K562 (cell line): Measurements from ENCODE around the gene ARHGAP30. TPM values are rescaled to one million over a fixed set of nuclear protein-coding genes. Genes with fewer than 3 reads are reported as not detected.
A peak's percentile ranks its signal among the peaks of the same experiment; 100 is the strongest.

Experiments used
- CEBPB ChIP-seq: fragments of 450-650 bp; IDR thresholded peaks from 2 replicates; pipeline ENCODE4 v1.6.1; 2016; ENCODE audit warnings: missing genetic modification characterization, missing compliant biosample characterization
- ETV5 ChIP-seq: sonication (generic); formaldehyde crosslinking; IDR thresholded peaks from 2 replicates; pipeline ENCODE4 v1.4.0; 2020; ENCODE audit warnings: low read depth, mild to moderate bottlenecking, missing genetic modification reagents
- MAFF ChIP-seq: IDR thresholded peaks from 2 replicates; pipeline ENCODE4 v1.6.1; 2012; ENCODE audit warnings: low read length, improper control_type of control experiment
- MCM2 ChIP-seq: fragments of 450-650 bp; IDR thresholded peaks from 2 replicates; pipeline ENCODE4 v1.6.1; 2017; ENCODE audit warnings: low read depth, mild to moderate bottlenecking
- MGA ChIP-seq: fragments of 450-650 bp; IDR thresholded peaks from 2 replicates; pipeline ENCODE4 v1.6.1; 2016; ENCODE audit warnings: mild to moderate bottlenecking, moderate library complexity
- PRDM10 ChIP-seq: fragments of 450-650 bp; IDR thresholded peaks from 2 replicates; pipeline ENCODE4 v1.6.1; 2018; ENCODE audit not compliant: partially characterized antibody
- SMAD3 ChIP-seq: fragments of 450-650 bp; formaldehyde crosslinking; conservative IDR thresholded peaks from 2 replicates; pipeline ENCODE4 v1.4.0; 2020; ENCODE audit warnings: mild to moderate bottlenecking
- TAF7 ChIP-seq: fragments of 450-650 bp; IDR thresholded peaks from 2 replicates; pipeline ENCODE4 v1.6.1; 2016; ENCODE audit warnings: missing genetic modification characterization, missing compliant biosample characterization
- USF1 ChIP-seq: sonication (generic); formaldehyde crosslinking; IDR thresholded peaks from 2 replicates; pipeline ENCODE4 v1.9.0; 2022; ENCODE audit warnings: mild to moderate bottlenecking, missing genetic modification reagents
- ZNF12 ChIP-seq: sonication (generic); formaldehyde crosslinking; IDR thresholded peaks from 2 replicates; pipeline ENCODE4 v1.4.0; 2020; ENCODE audit warnings: mild to moderate bottlenecking, missing genetic modification reagents
- ZNF224 ChIP-seq: sonication (generic); formaldehyde crosslinking; IDR thresholded peaks from 2 replicates; pipeline ENCODE4 v1.8.0; 2022; ENCODE audit warnings: mild to moderate bottlenecking, missing genetic modification reagents
- ZNF551 ChIP-seq: fragments of 250-450 bp; sonication (Bioruptor Pico); IDR thresholded peaks from 2 replicates; pipeline ENCODE4 v1.5.0; 2021; ENCODE audit warnings: mild to moderate bottlenecking, moderate library complexity
- ZNF75A ChIP-seq: fragments of 450-650 bp; formaldehyde crosslinking; IDR thresholded peaks from 2 replicates; pipeline ENCODE4 v1.4.0; 2020; ENCODE audit warnings: mild to moderate bottlenecking
- polyA plus RNA-seq, 8 experiments: library from polyadenylated mRNA; depleted of rRNA in 4 of 8; stranded (reverse) in 5 of 8; unstranded in 3 of 8; fragments of >200 nt; fragmentation: Nextera tagmentation in 2 of 8; fragmentation: Illumina TruSeq in 1 of 8; extraction: Ambion mirVana in 2 of 8; extraction: Trizol in 1 of 8; gene quantifications; 2 replicates each; pipeline versions ENCODE4 v1.2.1 to v1.2.3, GENCODE V29; 2011 to 2014; ENCODE audit warnings: inconsistent platforms in 1 of 8, missing spikeins in 1 of 8
- total RNA-seq, 7 experiments: library from RNA; depleted of rRNA in 6 of 7; stranded (reverse); fragments of >200 nt in 6 of 7; fragmentation: Illumina TruSeq in 2 of 7; extraction: Trizol in 2 of 7; gene quantifications; 2 replicates each; pipeline versions ENCODE4 v1.2.1 to v1.2.3, GENCODE V29; 2011 to 2021; ENCODE audit warnings: low replicate concordance in 1 of 7

The ARHGAP30 gene
- total and polyA plus RNA-seq, 9 of the 15 experiments (the other 6 are each of a cell fraction or from before 2014, with no cell fraction given), result 0.01 to 0.73 (median 0.12) TPM

GRCh38 chr1:161013488-161014230 is 56.0 kb downstream of the ARHGAP30 start (continued):
- TF ChIP-seq PRDM10, result peak; percentile 78
- TF ChIP-seq SMAD3, result no peak
- TF ChIP-seq ZNF224 (CRISPR knock-in tag), result no peak
- peak; percentile 99 for TF ChIP-seq CEBPB (tag)
- TF ChIP-seq MGA, result no peak
- no peak for TF ChIP-seq ZNF75A (CRISPR knock-in tag)
- TF ChIP-seq ZNF12 (CRISPR knock-in tag), result no peak
- TF ChIP-seq TAF7, result no peak
- no peak for TF ChIP-seq ZNF551 (CRISPR knock-in tag)
- peak; percentile 46 for TF ChIP-seq MAFF
- TF ChIP-seq USF1 (CRISPR knock-in tag), result no peak
- no peak for TF ChIP-seq MCM2
- peak; percentile 98 for TF ChIP-seq ETV5
